ENCODE data around the gene PRUNE1. TPM values are rescaled to one million over a fixed set of nuclear protein-coding genes. Genes with fewer than 3 reads are reported as not detected.

Gene PRUNE1
- total RNA-seq, 1 experiment from 2014 or later = 24.3 TPM

DNA sequence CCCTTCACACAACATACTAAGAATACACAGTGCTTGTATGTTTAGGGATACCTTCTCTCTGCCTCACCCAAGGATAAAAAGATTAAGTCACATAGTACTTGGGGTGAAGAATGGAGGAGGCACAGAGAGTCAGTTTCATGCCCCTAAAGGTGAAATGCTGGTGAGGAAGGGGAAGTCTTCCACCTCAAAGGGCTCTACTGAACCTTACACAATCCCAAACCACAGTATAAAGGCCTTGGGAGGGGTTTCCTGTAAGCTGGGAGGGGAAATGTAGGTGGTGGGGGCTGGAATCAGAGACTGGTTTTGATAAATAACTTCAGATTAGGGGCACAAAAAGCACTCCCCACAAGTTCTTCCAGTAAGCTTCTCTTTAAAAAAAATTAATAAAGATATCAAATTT, 5.1 kb upstream of the PRUNE1 start:
- H3K4me3 ChIP-seq (ENCODE audit: low read depth, low read length) = no peak overlapping the region
- H3K36me3 Mint-ChIP-seq (ENCODE audit: insufficient read depth, unreplicated experiment) = peaks cover 11% of the 10 kb centered on the region
- H3K27me3 Mint-ChIP-seq (ENCODE audit: insufficient read depth, unreplicated experiment) = no peaks in the 10 kb centered on the region
- CTCF ChIA-PET = interaction anchor here (1.0 kb wide), 1 partner anchor 10 kb away, joined by 3 read pairs; no protein-coding TSS in a partner anchor
- no peaks in the 10 kb centered on the region; the same call in 1 of the 2 replicates for H3K36me3 ChIP-seq (ENCODE audit: control insufficient read depth, insufficient read depth, low read length)
- TF ChIP-seq, protein P1, sequence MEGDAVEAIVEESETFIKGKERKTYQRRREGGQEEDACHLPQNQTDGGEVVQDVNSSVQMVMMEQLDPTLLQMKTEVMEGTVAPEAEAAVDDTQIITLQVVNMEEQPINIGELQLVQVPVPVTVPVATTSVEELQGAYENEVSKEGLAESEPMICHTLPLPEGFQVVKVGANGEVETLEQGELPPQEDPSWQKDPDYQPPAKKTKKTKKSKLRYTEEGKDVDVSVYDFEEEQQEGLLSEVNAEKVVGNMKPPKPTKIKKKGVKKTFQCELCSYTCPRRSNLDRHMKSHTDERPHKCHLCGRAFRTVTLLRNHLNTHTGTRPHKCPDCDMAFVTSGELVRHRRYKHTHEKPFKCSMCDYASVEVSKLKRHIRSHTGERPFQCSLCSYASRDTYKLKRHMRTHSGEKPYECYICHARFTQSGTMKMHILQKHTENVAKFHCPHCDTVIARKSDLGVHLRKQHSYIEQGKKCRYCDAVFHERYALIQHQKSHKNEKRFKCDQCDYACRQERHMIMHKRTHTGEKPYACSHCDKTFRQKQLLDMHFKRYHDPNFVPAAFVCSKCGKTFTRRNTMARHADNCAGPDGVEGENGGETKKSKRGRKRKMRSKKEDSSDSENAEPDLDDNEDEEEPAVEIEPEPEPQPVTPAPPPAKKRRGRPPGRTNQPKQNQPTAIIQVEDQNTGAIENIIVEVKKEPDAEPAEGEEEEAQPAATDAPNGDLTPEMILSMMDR (IDR thresholded peaks at IDR 0.05; ENCODE audit: insufficient read depth in 1 of 2, low read depth in 1 of 2, low read length in 1 of 2, severe bottlenecking in 1 of 2, unreplicated experiment in 1 of 2) = no peak
- POLR2A ChIA-PET = interaction anchor here (1.7 kb wide), 1 partner anchor 22 kb away, joined by 6 read pairs; the partner anchor contains the start of gene ANXA9
- H3K4me1 Mint-ChIP-seq (ENCODE audit: low read depth, unreplicated experiment) = peaks cover 32% of the 10 kb centered on the region
- no peak for DNase-seq
- peaks cover 21% of the 10 kb centered on the region for H3K4me1 ChIP-seq
- H3K27me3 ChIP-seq (replicated peaks; ENCODE audit: control insufficient read depth, insufficient read depth, low read length) = no peaks in the 10 kb centered on the region
- intact Hi-C loops (cut with micrococcal nuclease; ENCODE audit: unreplicated experiment) = loop anchor here (10.0 kb wide), 1 partner anchor 438 kb away; no protein-coding TSS in a partner anchor
- BruUV-seq (replicated peaks) = no TSS peak
- no peak overlapping the region for H3K4me3 Mint-ChIP-seq (ENCODE audit: unreplicated experiment)
- peak overlapping the region; percentile 75 for H3K27ac Mint-ChIP-seq (ENCODE audit: unreplicated experiment)
- H3K9me3 Mint-ChIP-seq (ENCODE audit: unreplicated experiment) = no peaks in the 10 kb centered on the region
- H3K9me3 ChIP-seq = no peaks in the 10 kb centered on the region

DNA sequence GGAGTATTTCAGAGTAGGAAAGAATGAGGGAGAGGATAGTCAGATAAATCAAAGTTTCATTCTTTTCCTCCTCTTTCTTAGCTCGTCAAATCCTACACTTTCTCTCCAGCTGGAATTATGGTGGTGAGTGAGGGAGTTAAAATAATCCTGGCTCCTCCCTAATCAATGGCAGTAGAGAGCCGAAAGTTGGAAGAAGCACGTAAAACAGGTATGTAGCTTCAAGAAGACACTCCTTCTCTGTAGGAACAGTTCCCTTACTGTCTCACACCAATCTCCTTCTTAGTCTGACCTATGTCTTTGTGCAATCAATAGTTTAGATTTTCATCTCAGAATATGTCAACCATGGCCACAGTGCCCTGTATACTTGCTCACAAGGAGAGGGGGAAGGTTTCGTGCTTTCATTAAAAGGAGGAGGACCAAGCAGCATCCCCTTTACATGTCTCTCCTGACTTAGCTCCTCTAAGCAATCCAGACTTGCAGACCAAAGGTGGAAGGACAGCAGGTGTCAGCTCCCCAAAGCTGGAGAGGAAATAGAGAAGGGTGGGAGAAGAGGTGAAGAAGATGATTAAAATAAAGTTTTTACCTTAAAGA, 2.4 kb upstream of the PRUNE1 start:
- Mint-ChIP-seq H3K27me3 (ENCODE audit: insufficient read depth, unreplicated experiment) (no peaks in the 10 kb centered on the region), H3K4me3 (ENCODE audit: unreplicated experiment) (peak overlapping the region; percentile 92), H3K27ac (ENCODE audit: unreplicated experiment) (peak overlapping the region; percentile 99), H3K9me3 (ENCODE audit: unreplicated experiment) (no peaks in the 10 kb centered on the region), H3K36me3 (ENCODE audit: insufficient read depth, unreplicated experiment) (peaks cover 10% of the 10 kb centered on the region), H3K4me1 (ENCODE audit: low read depth, unreplicated experiment) (peaks cover 26% of the 10 kb centered on the region)
- DNase-seq = no peak
- H3K4me1 ChIP-seq = peaks cover 28% of the 10 kb centered on the region
- intact Hi-C loops (cut with micrococcal nuclease; ENCODE audit: unreplicated experiment) = loop anchor here (1.0 to 10.0 kb wide), 3 partner anchors 27 to 441 kb away; partner anchors contain the start of gene SETDB1
- BruUV-seq (replicated peaks) = no TSS peak
- TF ChIP-seq, protein P1 (IDR thresholded peaks at IDR 0.05; ENCODE audit: insufficient read depth in 1 of 2, low read depth in 1 of 2, low read length in 1 of 2, severe bottlenecking in 1 of 2, unreplicated experiment in 1 of 2) = no peak
- no peaks in the 10 kb centered on the region for H3K9me3 ChIP-seq
- ChIA-PET CTCF (interaction anchor here (0.6 to 3.0 kb wide), 15 partner anchors 10 to 427 kb away, joined by 3 to 50 read pairs (median 4); partner anchors contain the start of genes ANXA9, C1orf56 and MCL1), POLR2A (interaction anchor here (0.5 to 1.5 kb wide), 7 partner anchors 9 to 427 kb away, joined by 3 to 11 read pairs (median 6); partner anchors contain the start of genes ANXA9 and MCL1)
- H3K4me3 ChIP-seq (ENCODE audit: low read depth, low read length) = peak overlapping the region; percentile 64
- H3K36me3 ChIP-seq (ENCODE audit: control insufficient read depth, insufficient read depth, low read length) = no peaks in the 10 kb centered on the region
- no peaks in the 10 kb centered on the region for H3K27me3 ChIP-seq (replicated peaks; ENCODE audit: control insufficient read depth, insufficient read depth, low read length)

DNA sequence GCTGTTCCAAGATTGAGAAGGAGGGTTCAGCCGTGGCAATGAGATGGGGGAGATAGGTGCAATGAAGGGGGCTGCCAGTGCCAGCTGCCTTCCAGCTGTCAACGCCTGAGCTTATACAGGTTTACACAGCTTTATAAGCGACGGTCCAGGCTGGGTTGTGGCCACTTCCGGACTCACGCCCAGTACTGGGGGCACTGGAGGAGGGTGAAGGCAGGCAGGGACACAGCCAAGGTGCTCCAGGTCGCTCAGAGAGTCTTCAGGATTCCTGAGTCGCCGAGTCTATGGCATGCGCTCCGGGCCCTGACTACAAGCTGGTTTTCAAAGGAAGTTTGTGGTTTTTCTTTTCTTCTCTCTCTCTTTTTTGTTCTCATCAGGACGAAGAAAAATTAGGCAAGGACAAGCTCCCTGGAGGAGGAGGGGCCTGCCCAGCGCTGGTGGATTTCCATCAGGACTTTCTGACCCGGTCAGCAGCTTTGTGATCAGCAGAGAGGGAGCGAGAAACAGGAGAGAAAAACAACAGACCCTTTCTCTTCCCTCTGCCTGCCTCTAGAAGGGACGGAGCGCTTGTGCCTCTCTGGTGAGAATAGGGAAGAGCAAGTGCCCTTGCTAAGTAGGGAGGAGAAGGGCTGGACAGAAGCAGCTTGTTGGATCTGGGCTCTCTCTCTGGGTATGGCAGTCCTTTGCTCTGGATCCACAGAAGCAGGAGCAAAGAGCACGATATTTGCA, 1.8 kb upstream of the PRUNE1 start, which contains the start of gene MINDY1:
TSS of gene MINDY1 (minus strand) at position 576 of the 726 bp plus-strand sequence. CDS start 4,285 bp downstream, outside the sequence.
- no peaks in the 10 kb centered on the region for H3K27me3 Mint-ChIP-seq (ENCODE audit: insufficient read depth, unreplicated experiment)
- H3K4me3 Mint-ChIP-seq (ENCODE audit: unreplicated experiment) = peak within 1 kb of the TSS; percentile 92
- TF ChIP-seq, protein P1 (IDR thresholded peaks at IDR 0.05; ENCODE audit: insufficient read depth in 1 of 2, low read depth in 1 of 2, low read length in 1 of 2, severe bottlenecking in 1 of 2, unreplicated experiment in 1 of 2) = peak; percentile 58 to 64
- H3K36me3 ChIP-seq (ENCODE audit: control insufficient read depth, insufficient read depth, low read length) = no peaks in the 10 kb centered on the region
- BruUV-seq (replicated peaks) = TSS peak; percentile 40
- peak; percentile 81 to 85 for DNase-seq
- peaks cover 24% of the 10 kb centered on the region for H3K4me1 Mint-ChIP-seq (ENCODE audit: low read depth, unreplicated experiment)
- peaks cover 13% of the 10 kb centered on the region for H3K36me3 Mint-ChIP-seq (ENCODE audit: insufficient read depth, unreplicated experiment)
- peak within 1 kb of the TSS; percentile 64 for H3K4me3 ChIP-seq (ENCODE audit: low read depth, low read length)
- intact Hi-C loops (cut with micrococcal nuclease; ENCODE audit: unreplicated experiment) = loop anchor here (1.0 to 10.0 kb wide), 3 partner anchors 27 to 442 kb away; partner anchors contain the start of gene SETDB1
- H3K9me3 Mint-ChIP-seq (ENCODE audit: unreplicated experiment) = no peaks in the 10 kb centered on the region
- no peaks in the 10 kb centered on the region for H3K27me3 ChIP-seq (replicated peaks; ENCODE audit: control insufficient read depth, insufficient read depth, low read length)
- ChIA-PET POLR2A (interaction anchor here (0.5 to 1.5 kb wide), 13 partner anchors 9 to 603 kb away, joined by 3 to 11 read pairs (median 4); partner anchors contain the start of genes ANXA9 and MCL1), CTCF (interaction anchor here (0.6 to 3.0 kb wide), 17 partner anchors 11 to 428 kb away, joined by 3 to 50 read pairs (median 4); partner anchors contain the start of genes ANXA9, C1orf56 and MCL1)
- no peaks in the 10 kb centered on the region for H3K9me3 ChIP-seq
- peak within 1 kb of the TSS; percentile 99 for H3K27ac Mint-ChIP-seq (ENCODE audit: unreplicated experiment)
- peaks cover 34% of the 10 kb centered on the region for H3K4me1 ChIP-seq

Data from Caco-2 (cell line).